HUDEP-2 (cell line): ENCODE data around the gene PCDHGA7.
"Not testable (repeated sequence)": the region's sequence is repeated elsewhere in the genome, so short reads cannot be mapped to it uniquely, and the experiment has no call there.

Source experiments
- DNase-seq, 76 experiments: peaks; one replicate each; lab custom pipeline; 2025; ENCODE audit not compliant: unreplicated experiment in 76 of 76; lab: John Stamatoyannopoulos, UW

Gene PCDHGA7

DNA sequence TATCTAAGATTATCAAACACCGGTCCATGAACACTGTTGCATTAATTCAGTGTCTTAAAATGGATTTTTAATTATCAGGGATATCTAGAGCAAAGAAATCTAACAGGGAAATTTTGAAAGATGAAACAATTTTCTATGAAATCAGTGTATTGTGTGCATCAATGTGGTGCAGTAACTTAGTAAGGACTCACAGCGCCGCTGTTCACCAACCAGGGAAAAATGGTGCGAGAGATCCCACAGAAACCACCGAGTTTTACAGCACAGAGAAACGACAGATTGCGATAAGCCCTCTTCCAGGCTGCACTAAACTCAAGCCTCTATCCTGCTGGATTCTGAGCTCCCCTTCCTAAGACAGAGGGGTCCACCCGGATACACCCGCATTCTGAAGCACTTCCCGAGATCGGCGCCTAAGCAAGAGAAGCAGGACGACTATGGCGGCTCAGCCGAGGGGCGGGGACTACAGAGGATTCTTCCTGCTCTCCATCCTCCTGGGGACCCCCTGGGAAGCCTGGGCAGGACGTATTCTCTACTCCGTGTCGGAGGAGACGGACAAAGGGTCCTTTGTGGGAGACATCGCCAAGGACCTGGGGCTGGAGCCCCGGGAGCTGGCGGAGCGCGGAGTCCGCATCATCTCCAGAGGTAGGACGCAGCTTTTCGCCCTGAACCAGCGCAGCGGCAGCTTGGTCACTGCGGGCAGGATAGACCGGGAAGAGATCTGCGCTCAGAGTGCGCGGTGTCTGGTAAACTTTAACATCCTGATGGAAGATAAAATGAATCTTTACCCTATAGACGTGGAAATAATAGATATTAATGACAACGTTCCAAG, at the start of gene PCDHGA7:
Gene PCDHGA7, plus strand, starts transcription at position 274 of the 826 bp plus-strand sequence. Its CDS starts 158 bp downstream, at position 432.
- DNase-seq, result no peak

DNA sequence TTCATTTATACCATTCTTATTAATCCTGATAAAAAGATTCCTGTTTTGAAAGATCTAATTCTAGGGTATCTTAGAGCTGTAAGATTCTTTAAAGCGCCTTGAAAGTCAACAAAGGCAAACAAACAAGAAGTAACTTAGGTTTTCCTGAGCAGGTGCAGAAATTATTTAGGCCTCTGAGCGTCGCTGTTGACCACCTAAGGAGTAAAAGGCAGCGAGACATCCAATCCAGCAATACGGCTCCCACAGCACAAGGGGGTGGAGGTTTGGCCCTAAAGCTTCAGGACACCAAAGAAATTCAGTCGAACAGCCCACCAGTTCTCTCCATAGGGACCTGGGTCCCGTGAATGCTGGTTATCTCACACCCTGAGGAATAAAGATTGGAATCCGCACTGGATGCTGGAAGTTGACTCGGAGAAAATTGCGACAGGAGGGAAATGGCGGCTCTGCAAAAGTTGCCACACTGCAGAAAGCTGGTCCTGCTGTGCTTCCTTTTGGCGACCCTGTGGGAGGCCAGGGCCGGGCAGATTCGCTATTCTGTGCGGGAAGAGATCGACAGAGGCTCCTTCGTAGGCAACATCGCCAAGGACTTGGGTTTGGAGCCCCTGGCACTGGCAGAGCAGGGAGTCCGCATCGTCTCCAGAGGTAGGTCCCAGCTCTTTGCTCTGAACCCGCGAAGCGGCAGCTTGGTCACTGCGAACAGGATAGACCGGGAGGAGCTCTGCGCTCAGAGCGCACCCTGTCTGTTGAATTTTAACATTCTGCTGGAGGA, 43.8 kb upstream of the PCDHGA7 start, which contains the start of gene PCDHGA2:
Gene PCDHGA2, plus strand, starts transcription at position 223 of the 769 bp plus-strand sequence.
- DNase-seq, result no peak

DNA sequence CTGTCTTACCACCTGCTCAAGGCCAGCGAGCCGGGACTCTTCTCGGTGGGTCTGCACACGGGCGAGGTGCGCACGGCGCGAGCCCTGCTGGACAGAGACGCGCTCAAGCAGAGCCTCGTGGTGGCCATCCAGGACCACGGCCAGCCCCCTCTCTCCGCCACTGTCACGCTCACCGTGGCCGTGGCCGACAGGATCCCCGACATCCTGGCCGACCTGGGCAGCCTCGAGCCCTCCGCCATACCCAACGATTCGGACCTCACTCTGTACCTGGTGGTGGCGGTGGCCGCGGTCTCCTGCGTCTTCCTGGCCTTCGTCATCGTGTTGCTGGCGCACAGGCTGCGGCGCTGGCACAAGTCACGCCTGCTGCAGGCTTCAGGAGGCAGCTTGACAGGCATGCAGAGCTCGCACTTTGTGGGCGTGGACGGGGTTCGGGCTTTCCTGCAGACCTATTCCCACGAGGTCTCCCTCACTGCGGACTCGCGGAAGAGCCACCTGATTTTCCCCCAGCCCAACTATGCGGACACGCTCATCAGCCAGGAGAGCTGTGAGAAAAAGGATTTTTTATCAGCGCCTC, 41.7 kb upstream of the PCDHGA7 start:
- not testable (repeated sequence) for DNase-seq

DNA sequence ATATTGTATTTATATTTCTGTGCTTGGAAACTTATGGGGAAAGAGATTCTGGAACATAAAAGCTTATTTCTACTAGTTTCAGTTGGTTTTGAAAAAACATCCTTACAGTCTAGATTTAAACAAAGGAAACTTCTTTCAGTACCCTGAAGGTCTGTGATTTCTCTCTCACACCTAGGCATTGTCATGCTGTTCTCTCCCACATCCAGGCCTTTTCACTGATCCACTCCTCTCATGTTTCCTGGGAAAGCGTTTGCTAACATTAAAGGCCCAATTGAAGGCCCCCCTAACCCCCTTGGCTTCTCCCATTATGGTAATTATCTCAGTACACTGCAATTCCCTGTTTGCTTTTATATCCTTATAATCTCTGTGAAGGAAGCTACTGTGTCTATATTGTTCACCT, 39.8 kb upstream of the PCDHGA7 start:
- no peak for DNase-seq

DNA sequence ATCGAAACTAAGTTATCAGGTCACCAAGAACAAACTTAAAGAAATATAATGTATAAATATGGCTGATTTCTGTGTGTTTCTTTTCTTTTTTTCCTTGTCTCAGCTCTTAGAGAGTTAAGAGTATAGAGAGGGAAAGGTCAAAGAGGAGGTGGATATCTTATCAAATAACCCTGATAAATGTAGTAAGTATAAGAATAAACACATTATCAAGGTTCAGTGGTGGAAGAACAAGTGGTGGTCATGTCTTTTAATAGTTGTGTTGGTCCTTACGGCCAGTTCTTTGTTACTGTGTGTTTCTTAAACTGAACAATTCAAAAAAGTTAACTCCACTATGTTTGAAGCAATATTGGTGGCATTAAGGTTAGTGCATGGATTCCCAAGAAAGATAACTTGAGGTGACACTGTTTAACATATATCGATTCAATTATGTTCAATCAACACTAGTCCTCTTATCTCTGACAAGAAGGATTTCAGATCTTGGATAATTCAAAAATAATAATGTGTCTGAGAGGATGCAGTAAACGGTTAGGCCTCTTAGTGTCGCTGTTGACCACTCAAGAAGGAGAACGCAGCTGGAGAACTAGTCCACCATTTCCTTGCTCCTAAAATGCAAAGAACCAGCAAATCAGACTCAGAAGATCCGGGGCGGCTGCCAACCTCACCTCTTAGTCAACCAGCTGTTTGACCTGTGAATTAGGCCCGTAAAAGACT, 39.1 kb upstream of the PCDHGA7 start, which contains the start of gene PCDHGA3:
Gene PCDHGA3, plus strand, starts transcription at position 588 of the 711 bp plus-strand sequence. CDS start 205 bp downstream, outside the sequence.
- DNase-seq, result peak in 1 of 76 experiments; percentile 2

DNA sequence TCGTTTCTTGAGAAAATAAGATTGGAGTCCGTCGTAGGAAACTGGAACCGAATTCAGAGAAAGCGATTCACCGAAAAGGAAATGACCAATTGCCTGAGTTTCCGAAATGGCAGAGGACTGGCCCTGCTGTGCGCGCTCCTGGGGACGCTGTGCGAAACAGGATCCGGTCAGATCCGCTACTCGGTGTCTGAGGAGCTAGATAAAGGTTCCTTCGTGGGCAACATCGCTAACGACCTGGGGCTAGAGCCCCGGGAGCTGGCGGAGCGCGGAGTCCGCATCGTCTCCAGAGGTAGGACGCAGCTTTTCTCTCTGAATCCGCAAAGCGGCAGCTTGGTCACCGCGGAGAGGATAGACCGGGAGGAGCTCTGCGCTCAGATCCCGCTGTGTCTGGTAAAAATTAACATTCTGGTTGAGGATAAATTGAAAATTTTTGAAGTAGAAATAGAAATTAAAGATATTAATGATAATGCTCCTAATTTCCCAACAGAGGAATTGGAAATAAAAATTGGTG, 38.5 kb upstream of the PCDHGA7 start:
- no peak for DNase-seq

DNA sequence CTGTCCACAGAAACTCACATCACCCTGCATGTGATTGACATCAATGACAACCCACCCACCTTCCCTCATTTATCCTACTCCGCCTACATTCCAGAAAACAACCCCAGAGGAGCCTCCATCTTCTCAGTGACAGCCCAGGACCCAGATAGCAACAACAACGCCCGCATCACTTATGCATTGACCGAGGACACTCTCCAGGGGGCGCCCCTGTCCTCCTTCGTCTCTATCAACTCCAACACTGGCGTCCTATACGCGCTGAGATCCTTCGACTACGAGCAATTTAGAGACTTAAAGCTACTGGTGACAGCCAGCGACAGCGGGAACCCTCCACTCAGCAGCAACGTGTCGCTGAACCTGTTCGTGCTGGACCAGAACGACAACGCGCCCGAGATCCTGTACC, 37.2 kb upstream of the PCDHGA7 start:
- no peak for DNase-seq

DNA sequence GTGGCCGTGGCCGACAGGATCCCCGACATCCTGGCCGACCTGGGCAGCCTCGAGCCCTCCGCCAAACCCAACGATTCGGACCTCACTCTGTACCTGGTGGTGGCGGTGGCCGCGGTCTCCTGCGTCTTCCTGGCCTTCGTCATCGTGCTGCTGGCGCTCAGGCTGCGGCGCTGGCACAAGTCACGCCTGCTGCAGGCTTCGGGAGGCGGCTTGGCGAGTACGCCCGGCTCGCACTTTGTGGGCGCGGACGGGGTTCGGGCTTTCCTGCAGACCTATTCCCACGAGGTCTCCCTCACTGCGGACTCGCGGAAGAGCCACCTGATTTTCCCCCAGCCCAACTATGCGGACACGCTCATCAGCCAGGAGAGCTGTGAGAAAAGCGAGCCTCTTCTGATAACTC, 36.5 kb upstream of the PCDHGA7 start:
- not testable (repeated sequence) for DNase-seq

DNA sequence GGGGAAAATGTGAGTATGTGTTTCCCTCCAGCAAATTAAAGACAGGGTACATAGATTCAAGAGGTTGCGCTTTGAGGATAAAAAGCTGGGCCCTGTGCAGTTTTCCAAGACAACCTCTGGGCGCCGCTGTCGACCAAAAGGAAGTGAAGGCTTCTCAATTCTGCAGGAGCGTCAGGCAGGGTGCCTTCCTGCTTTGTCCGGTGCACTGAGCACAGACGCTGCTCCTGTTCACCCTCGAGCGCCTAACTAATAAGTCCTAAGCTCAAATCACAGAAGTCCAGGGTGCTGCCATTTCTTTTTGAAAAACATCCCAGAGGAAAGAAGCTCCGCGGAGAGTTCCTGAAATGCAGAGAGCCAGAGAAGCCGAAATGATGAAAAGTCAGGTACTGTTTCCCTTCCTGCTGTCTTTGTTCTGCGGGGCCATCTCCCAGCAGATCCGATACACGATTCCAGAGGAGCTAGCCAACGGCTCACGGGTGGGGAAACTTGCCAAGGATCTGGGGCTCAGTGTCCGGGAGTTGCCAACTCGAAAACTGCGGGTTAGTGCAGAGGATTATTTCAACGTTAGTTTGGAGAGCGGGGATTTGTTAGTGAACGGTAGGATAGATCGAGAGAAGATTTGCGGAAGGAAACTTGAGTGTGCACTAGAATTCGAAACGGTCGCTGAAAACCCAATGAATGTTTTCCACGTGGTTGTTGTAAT, 32.5 kb upstream of the PCDHGA7 start, which contains the start of gene PCDHGB1:
Gene PCDHGB1, plus strand, starts transcription at position 183 of the 703 bp plus-strand sequence. Its CDS starts 162 bp downstream, at position 345.
- peak in 1 of 76 experiments; percentile 1 for DNase-seq

DNA sequence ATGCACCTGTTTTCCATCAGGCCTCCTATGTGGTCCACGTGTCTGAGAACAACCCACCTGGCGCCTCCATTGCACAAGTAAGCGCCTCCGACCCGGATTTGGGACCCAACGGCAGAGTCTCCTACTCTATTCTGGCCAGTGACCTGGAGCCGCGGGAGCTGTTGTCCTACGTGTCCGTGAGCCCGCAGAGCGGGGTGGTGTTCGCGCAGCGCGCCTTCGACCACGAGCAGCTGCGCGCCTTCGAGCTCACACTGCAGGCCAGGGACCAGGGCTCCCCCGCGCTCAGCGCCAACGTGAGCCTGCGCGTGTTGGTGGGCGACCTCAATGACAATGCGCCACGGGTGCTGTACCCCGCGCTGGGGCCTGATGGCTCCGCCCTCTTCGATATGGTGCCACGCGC, 31.0 kb upstream of the PCDHGA7 start:
- no peak for DNase-seq

DNA sequence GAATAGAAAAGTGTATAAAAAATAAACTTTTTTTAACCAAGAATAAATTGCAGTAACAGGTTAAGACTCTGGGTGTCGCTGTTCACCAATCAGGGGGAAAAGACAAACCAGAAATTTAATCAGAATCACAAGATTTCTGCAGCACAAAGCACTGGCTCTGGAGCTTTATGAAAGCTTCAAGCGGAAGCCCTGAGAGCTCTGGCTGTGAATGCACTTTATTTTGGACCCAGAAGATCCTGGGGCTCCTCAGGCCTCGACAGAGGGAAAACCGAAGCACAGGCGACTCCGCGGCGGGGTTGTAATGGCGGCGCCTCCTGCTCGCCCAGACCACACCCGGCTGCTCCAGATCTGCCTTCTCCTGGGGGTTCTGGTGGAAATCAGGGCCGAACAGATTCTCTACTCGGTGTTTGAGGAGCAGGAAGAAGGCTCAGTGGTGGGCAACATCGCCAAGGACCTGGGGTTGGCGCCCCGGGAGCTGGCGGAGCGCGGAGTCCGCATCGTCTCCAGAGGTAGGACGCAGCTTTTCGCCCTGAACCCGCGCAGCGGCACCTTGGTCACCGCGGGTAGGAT, 27.6 kb upstream of the PCDHGA7 start, which contains the start of gene PCDHGA4:
Gene PCDHGA4, plus strand, starts transcription at position 122 of the 570 bp plus-strand sequence. Its CDS starts 87 bp downstream, at position 209.
- DNase-seq, result no peak

DNA sequence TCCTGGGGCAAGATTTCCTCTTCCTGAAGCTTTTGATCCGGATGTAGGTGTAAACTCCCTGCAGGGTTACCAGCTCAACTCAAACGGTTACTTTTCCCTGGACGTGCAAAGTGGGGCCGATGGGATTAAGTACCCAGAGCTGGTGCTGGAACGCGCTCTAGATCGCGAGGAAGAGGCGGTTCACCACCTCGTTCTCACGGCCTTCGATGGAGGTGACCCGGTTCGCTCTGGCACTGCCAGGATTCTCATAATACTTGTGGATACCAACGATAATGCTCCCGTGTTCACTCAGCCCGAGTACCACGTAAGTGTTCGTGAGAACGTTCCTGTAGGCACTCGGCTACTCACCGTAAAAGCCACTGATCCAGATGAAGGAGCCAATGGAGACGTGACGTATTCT, 26.9 kb upstream of the PCDHGA7 start:
- DNase-seq, result no peak

DNA sequence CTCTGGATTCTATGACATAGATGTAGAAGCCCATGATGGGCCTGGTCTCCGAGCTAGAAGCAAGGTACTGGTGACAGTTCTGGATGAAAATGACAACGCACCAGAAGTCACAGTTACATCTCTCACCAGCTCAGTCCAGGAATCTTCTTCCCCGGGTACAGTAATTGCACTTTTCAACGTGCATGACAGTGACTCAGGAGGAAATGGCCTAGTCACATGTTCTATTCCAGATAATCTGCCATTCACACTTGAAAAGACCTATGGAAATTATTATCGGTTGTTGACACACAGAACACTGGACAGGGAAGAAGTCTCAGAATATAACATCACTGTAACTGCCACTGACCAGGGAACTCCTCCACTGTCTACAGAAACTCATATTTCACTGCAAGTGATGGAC, 26.4 kb upstream of the PCDHGA7 start:
- no peak for DNase-seq

DNA sequence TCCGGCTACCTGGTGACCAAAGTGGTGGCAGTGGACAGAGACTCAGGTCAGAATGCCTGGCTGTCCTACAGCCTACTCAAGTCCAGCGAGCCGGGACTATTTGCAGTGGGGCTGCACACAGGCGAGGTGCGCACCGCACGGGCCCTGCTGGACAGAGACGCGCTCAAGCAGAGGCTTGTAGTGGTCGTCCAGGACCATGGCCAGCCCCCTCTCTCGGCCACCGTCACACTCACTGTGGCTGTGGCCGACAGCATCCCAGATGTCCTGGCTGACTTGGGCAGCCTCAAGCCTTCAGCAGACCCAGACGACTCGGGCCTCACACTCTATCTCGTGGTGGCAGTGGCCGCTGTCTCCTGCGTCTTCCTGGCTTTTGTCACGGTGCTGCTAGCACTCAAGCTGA, 25.6 kb upstream of the PCDHGA7 start:
- DNase-seq, result no peak

DNA sequence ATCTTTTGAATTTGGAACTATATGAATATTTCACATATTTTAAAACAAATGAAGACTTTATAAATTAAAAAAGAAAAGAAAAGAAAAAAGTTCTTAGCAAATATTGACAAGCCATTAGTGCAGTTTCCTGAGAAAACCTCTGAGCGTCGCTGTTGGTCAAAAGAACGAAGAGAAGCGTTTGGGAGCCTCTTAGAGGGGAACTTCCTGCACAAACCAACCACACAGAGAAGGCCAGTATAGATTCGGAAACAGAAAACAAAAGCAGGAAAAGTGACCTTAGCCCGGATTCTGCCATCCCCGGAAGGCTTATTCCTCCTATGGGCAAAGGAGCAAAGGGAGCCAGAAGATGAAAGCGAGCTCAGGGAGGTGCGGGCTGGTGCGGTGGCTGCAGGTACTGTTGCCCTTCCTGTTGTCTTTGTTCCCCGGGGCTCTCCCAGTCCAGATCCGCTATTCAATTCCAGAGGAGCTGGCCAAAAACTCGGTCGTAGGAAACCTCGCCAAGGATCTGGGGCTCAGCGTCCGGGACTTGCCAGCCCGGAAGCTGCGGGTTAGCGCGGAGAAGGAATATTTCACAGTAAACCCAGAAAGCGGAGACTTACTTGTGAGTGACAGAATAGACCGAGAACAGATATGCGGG, 22.6 kb upstream of the PCDHGA7 start, which contains the start of gene PCDHGB2:
Gene PCDHGB2, plus strand, starts transcription at position 205 of the 637 bp plus-strand sequence. Its CDS starts 142 bp downstream, at position 347.
- no peak for DNase-seq

DNA sequence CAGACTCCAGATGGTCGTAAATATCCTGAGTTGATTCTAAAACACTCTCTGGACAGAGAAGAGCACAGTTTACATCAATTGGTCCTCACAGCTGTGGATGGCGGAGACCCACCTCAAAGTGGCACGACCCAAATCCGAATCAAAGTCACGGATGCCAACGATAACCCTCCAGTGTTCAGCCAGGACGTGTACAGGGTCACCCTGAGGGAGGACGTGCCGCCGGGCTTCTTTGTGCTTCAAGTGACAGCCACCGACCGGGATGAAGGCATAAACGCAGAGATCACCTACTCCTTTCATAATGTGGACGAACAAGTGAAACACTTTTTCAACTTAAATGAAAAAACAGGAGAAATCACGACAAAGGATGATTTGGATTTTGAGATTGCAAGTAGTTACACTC, 21.9 kb upstream of the PCDHGA7 start:
- no peak for DNase-seq

DNA sequence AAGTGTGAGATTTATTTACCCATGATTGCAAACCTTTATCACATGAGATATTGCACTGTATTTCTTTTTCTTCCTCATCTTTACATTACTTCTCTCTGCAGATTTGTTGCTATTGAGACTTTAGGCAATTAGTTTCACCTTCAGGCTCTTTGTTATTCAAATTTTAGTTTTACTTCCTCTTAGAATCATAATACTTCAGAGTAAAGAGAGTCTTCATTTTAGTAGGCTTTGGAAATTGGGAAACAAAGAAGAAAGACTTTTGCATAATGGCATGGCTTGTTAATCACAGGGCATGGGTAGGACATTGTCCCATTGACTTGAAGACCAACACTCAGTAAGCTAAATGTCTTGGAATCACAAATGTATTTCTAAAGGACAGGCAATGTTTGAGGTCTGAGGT, 19.8 kb upstream of the PCDHGA7 start:
- no peak for DNase-seq

DNA sequence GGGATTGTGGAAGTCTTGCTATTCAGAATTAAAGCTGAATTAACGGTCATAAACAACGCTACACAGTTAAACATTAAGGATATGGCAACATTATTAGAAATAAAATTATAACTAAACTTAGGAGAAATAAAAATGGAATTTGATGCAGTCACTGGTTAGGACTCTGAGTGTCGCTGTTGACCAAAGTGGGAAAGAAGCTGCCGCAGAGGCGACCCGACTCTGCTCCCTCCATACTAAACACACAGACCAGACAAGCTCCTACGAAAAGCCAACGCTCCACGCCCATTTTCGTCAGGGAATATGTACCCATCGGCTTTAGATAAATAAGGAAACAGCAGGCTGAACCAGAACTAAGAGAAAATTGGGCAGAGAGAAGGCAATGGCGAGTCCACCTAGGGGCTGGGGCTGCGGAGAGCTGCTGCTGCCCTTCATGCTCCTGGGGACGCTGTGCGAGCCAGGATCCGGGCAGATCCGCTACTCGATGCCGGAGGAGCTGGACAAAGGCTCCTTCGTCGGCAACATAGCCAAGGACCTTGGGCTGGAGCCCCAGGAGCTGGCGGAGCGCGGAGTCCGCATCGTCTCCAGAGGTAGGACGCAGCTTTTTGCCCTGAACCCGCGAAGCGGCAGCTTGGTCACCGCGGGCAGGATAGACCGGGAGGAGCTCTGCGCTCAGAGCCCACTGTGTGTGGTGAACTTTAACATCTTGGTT, 18.4 kb upstream of the PCDHGA7 start, which contains the start of gene PCDHGA5:
Gene PCDHGA5, plus strand, starts transcription at position 211 of the 709 bp plus-strand sequence. Its CDS starts 169 bp downstream, at position 380.
- DNase-seq, result no peak
